IMR-90 (cell line): Measurements from ENCODE around the gene NGEF. TPM values are rescaled to one million over a fixed set of nuclear protein-coding genes. Genes with fewer than 3 reads are reported as not detected.

ENCODE experiments used
- ATAC-seq: fragments of 200-7000 bp; cut with Tn5 transposase; 2 replicates; pipeline ENCODE4 v1.9.1; 2020; ENCODE audit warnings: low read depth, mild to moderate bottlenecking, moderate library complexity
- BruUV-seq: library from RNA; stranded (reverse); fragments of 400-500 nt; replicated peaks from 2 replicates; lab custom pipeline; 2021; lab: Mats Ljungman, UMichigan
- CTCF ChIA-PET: fragments of 300-600 bp; formaldehyde crosslinking; extraction: SDS; loops from one replicate; lab custom pipeline; 2021; ENCODE audit warnings: antibody characterized with exemption; lab: Yijun Ruan, JAX
- POLR2A ChIA-PET: fragments of 300-600 bp; sonication (Branson Sonifier 250); formaldehyde crosslinking; loops from one replicate; lab custom pipeline; 2022; ENCODE audit warnings: antibody characterized with exemption; ENCODE audit not compliant: unreplicated experiment; lab: Charles Lee
- DNase-seq: peaks from one replicate; pipeline ENCODE4 v3.0.0; 2013
- H2AFZ ChIP-seq: replicated peaks from 2 replicates; pipeline ENCODE3; 2013; ENCODE audit warnings: low read length, mild to moderate bottlenecking; ENCODE audit not compliant: poor library complexity
- H2AK5ac ChIP-seq: 2 replicates; pipeline ENCODE4 v1.6.1; 2013; ENCODE audit warnings: low read depth, low read length, inconsistent platforms
- H2AK9ac ChIP-seq: replicated peaks from 2 replicates; pipeline ENCODE3; 2013; ENCODE audit warnings: mild to moderate bottlenecking, low read depth, low read length, moderate library complexity; ENCODE audit not compliant: poor library complexity
- H2BK120ac ChIP-seq: 2 replicates; pipeline ENCODE4 v1.6.1; 2013; ENCODE audit warnings: low read depth, low read length, inconsistent platforms
- H2BK15ac ChIP-seq: 3 replicates; pipeline ENCODE4 v1.6.1; 2013; ENCODE audit warnings: low read depth, low read length, inconsistent platforms
- H2BK20ac ChIP-seq: 2 replicates; pipeline ENCODE4 v1.6.1; 2013; ENCODE audit warnings: low read depth, mild to moderate bottlenecking, inconsistent platforms, low read length, moderate library complexity
- H2BK5ac ChIP-seq: 2 replicates; pipeline ENCODE4 v1.6.1; 2013; ENCODE audit warnings: mild to moderate bottlenecking, low read depth, low read length, inconsistent platforms; ENCODE audit not compliant: poor library complexity, severe bottlenecking
- H3K14ac ChIP-seq: replicated peaks from 2 replicates; pipeline ENCODE4 v1.6.1; 2013; ENCODE audit warnings: low read depth, low read length, inconsistent platforms
- H3K18ac ChIP-seq: 2 replicates; pipeline ENCODE4 v1.6.1; 2013; ENCODE audit warnings: low read depth, low read length, control low read depth
- H3K23ac ChIP-seq: 2 replicates; pipeline ENCODE4 v1.6.1; 2013; ENCODE audit warnings: low read depth, low read length, inconsistent platforms
- H3K27ac ChIP-seq: 2 replicates; pipeline ENCODE4 v1.5.1; 2013; ENCODE audit warnings: mild to moderate bottlenecking, control low read depth, low read length; ENCODE audit not compliant: insufficient read depth
- H3K27me3 ChIP-seq: 2 replicates; pipeline ENCODE4 v1.6.1; 2013; ENCODE audit warnings: low read length; ENCODE audit not compliant: control insufficient read depth, insufficient read depth
- H3K36me3 ChIP-seq: 2 replicates; pipeline ENCODE4 v1.6.1; 2013; ENCODE audit warnings: low read length, mixed read lengths; ENCODE audit not compliant: control insufficient read depth, insufficient read depth
- H3K4ac ChIP-seq: 2 replicates; pipeline ENCODE4 v1.6.1; 2013; ENCODE audit warnings: low read depth, low read length, inconsistent platforms
- H3K4me1 ChIP-seq: 2 replicates; pipeline ENCODE4 v1.6.1; 2013; ENCODE audit warnings: low read length, mixed read lengths; ENCODE audit not compliant: control insufficient read depth, insufficient read depth
- H3K4me2 ChIP-seq: 2 replicates; pipeline ENCODE4 v1.6.1; 2013; ENCODE audit warnings: low read depth, mild to moderate bottlenecking, control low read depth, low read length, moderate library complexity
- H3K4me3 ChIP-seq: 2 replicates; pipeline ENCODE4 v1.5.1; 2013; ENCODE audit warnings: low read depth, mild to moderate bottlenecking, control low read depth, low read length, moderate library complexity; ENCODE audit not compliant: insufficient read depth
- H3K56ac ChIP-seq: 2 replicates; pipeline ENCODE4 v1.6.1; 2013; ENCODE audit warnings: low read length, inconsistent platforms; ENCODE audit not compliant: insufficient read depth; ENCODE audit errors: extremely low read depth
- H3K79me1 ChIP-seq, 2 experiments: 2 replicates each; pipeline ENCODE4 v1.6.1; 2013; ENCODE audit warnings: low read length in 2 of 2, inconsistent platforms in 1 of 2, low read depth in 1 of 2
- H3K9ac ChIP-seq: 2 replicates; pipeline ENCODE4 v1.6.1; 2013; ENCODE audit warnings: low read depth, low read length, control low read depth
- H3K9me1 ChIP-seq: 2 replicates; pipeline ENCODE4 v1.6.1; 2013; ENCODE audit warnings: low read length, inconsistent platforms; ENCODE audit not compliant: insufficient read depth
- H3K9me3 ChIP-seq: 2 replicates; pipeline ENCODE4 v1.6.1; 2013; ENCODE audit warnings: low read length; ENCODE audit not compliant: control insufficient read depth, insufficient read depth
- H4K20me1 ChIP-seq: 2 replicates; pipeline ENCODE4 v1.6.1; 2013; ENCODE audit warnings: low read length, inconsistent platforms; ENCODE audit not compliant: insufficient read depth
- H4K5ac ChIP-seq: 2 replicates; pipeline ENCODE4 v1.6.1; 2013; ENCODE audit warnings: mild to moderate bottlenecking, low read depth, low read length, control low read depth
- H4K8ac ChIP-seq, 2 experiments: 2 replicates each; pipeline ENCODE4 v1.6.1; 2013; ENCODE audit warnings: low read depth in 2 of 2, low read length in 2 of 2, control low read depth in 1 of 2, inconsistent platforms in 1 of 2
- H4K91ac ChIP-seq: 2 replicates; pipeline ENCODE4 v1.6.1; 2013; ENCODE audit warnings: low read depth, low read length, inconsistent platforms; ENCODE audit not compliant: insufficient read depth
- MAFK ChIP-seq: IDR thresholded peaks from 2 replicates; pipeline ENCODE4 v1.6.1; 2012; ENCODE audit warnings: low read depth, low read length, improper control_type of control experiment
- MAZ ChIP-seq: IDR thresholded peaks from 2 replicates; pipeline ENCODE4 v1.6.1; 2012; ENCODE audit warnings: low read depth, mild to moderate bottlenecking, low read length, improper control_type of control experiment, moderate library complexity, borderline replicate concordance
- MXI1 ChIP-seq: IDR thresholded peaks from 2 replicates; pipeline ENCODE4 v1.6.1; 2012; ENCODE audit warnings: low read depth, mild to moderate bottlenecking, low read length, moderate library complexity, borderline replicate concordance
- NFE2L2 ChIP-seq: fragments of 150-350 bp; IDR thresholded peaks from 2 replicates; pipeline ENCODE4 v1.6.1; 2016; ENCODE audit warnings: low read depth, mild to moderate bottlenecking, low read length
- RAD21 ChIP-seq: IDR thresholded peaks from 2 replicates; pipeline ENCODE4 v1.6.1; 2012; ENCODE audit warnings: low read length, improper control_type of control experiment
- RFX5 ChIP-seq: IDR thresholded peaks from 2 replicates; pipeline ENCODE4 v1.8.0; 2012; ENCODE audit warnings: low read depth, mild to moderate bottlenecking, low read length, moderate library complexity
- SMC3 ChIP-seq: fragments of 150-350 bp; IDR thresholded peaks from 2 replicates; pipeline ENCODE4 v1.6.1; 2016; ENCODE audit warnings: low read depth, mild to moderate bottlenecking, antibody characterized with exemption, low read length, moderate library complexity
- WGBS, 2 experiments: methylation state at CpG; one replicate each; pipeline versions ENCODE4 v1.1.5 to v1.1.7; 2013; ENCODE audit warnings: missing lambda C conversion rate in 2 of 2; ENCODE audit not compliant: insufficient read length in 1 of 2; ENCODE audit errors: extremely low coverage in 2 of 2; 5-methylcytosine and 5-hydroxymethylcytosine counted together
- dilution Hi-C: fragments of 300-500 bp; cut with HindIII; formaldehyde crosslinking; loops from one replicate; pipeline ENCODE4 v1.14.3; 2018; ENCODE audit warnings: low sequenced_read_pairs; ENCODE audit not compliant: unreplicated experiment
- in situ Hi-C: fragments of 300-500 bp; cut with MboI; formaldehyde crosslinking; loops from 3 replicates; pipeline ENCODE4 v1.14.3; 2019; ENCODE audit warnings: low sequenced_read_pairs, inconsistent platforms, mixed read lengths
- intact Hi-C: fragments of 100-400 bp; cut with micrococcal nuclease; formaldehyde crosslinking; loops from 2 replicates; pipeline ENCODE4 v1.10.0; 2022
- polyA plus RNA-seq, 3 experiments: library from polyadenylated mRNA; depleted of rRNA; stranded (reverse); fragments of >200 nt; gene quantifications; 2 replicates each; pipeline ENCODE4 v1.2.3, GENCODE V29; 2012; ENCODE audit warnings: low replicate concordance in 1 of 3
- total RNA-seq: library from RNA; depleted of rRNA; stranded (reverse); fragments of >200 nt; gene quantifications from 2 replicates; pipeline ENCODE4 v1.2.3, GENCODE V29; 2012
- TF ChIP-seq, protein P1 (sequence below): conservative IDR thresholded peaks from 2 replicates; pipeline ENCODE4 v1.5.1; 2012; ENCODE audit warnings: mild to moderate bottlenecking, low read depth, low read length, improper control_type of control experiment
- TF ChIP-seq, protein P2 (sequence below): fragments of 150-350 bp; IDR thresholded peaks from 2 replicates; pipeline ENCODE4 v1.6.1; 2016; ENCODE audit warnings: low read depth, mild to moderate bottlenecking, low read length, moderate library complexity, borderline replicate concordance

Gene NGEF
- total and polyA plus RNA-seq, 2 of the 4 experiments (the other 2 are of a cell fraction) = 1.1 to 1.7 TPM

GRCh38 chr2:233032551-233033320, 19.7 kb upstream of the NGEF start, which contains the start of gene NEU2 (continued):
- TF ChIP-seq NFE2L2 = no peak

DNA sequence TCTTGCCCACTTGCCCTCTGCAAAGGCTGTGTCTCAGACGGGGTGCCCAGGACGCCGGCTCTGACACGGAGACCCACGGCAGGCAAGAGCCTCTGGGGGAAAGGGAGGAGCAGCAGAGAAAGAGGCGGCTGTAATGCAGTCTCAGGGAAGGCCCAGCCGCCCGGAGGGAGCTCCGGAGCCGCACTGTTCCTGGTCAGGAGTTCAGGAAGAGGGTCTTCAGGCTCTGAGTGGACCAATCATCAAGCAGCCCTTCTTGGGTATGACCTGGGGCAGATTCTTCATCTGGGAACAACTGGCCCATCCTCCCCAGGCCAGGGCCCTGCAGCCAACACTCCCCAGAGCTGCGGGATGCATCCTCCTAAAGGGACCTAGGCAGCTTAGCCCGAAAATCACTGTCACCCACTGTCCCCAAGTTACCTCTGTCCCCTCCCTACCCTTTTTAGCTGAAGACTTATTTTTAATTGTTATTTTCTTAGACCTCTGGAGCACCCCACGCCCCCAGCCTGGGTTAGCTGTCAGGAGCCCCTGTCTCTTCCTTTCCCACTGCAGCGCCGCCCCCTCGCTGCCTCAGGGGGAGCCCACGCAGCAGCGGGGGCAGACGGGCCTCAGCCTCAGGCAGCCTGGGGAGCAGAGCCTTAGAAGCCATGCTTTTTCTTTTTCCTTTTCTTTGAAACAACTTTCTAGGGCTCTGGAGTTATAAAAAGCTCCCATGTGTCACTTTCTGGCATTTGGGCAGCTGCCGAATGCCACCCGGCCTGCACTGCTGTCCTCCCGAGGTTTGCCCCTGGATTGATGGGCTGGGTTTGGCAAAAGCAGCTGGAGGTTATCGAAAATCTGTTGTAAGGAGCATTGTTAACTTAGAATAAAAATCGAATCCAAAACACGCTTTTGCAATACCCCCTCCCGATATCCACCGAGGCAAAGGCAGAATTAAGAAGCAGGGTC, 18.8 kb upstream of the NGEF start:
- no peak overlapping the region for H3K4me3 ChIP-seq
- H3K56ac ChIP-seq = no peak overlapping the region
- POLR2A ChIA-PET = interaction anchor here (0.5 kb wide), 1 partner anchor 33 kb away, joined by 5 read pairs; no protein-coding TSS in a partner anchor
- no peak for TF ChIP-seq MXI1
- TF ChIP-seq RFX5 = no peak
- TF ChIP-seq MAFK = no peak
- no peak for TF ChIP-seq RAD21
- TF ChIP-seq SMC3 = no peak
- TF ChIP-seq, protein P1, sequence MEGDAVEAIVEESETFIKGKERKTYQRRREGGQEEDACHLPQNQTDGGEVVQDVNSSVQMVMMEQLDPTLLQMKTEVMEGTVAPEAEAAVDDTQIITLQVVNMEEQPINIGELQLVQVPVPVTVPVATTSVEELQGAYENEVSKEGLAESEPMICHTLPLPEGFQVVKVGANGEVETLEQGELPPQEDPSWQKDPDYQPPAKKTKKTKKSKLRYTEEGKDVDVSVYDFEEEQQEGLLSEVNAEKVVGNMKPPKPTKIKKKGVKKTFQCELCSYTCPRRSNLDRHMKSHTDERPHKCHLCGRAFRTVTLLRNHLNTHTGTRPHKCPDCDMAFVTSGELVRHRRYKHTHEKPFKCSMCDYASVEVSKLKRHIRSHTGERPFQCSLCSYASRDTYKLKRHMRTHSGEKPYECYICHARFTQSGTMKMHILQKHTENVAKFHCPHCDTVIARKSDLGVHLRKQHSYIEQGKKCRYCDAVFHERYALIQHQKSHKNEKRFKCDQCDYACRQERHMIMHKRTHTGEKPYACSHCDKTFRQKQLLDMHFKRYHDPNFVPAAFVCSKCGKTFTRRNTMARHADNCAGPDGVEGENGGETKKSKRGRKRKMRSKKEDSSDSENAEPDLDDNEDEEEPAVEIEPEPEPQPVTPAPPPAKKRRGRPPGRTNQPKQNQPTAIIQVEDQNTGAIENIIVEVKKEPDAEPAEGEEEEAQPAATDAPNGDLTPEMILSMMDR = no peak
- TF ChIP-seq MAZ = no peak
- TF ChIP-seq, protein P2, sequence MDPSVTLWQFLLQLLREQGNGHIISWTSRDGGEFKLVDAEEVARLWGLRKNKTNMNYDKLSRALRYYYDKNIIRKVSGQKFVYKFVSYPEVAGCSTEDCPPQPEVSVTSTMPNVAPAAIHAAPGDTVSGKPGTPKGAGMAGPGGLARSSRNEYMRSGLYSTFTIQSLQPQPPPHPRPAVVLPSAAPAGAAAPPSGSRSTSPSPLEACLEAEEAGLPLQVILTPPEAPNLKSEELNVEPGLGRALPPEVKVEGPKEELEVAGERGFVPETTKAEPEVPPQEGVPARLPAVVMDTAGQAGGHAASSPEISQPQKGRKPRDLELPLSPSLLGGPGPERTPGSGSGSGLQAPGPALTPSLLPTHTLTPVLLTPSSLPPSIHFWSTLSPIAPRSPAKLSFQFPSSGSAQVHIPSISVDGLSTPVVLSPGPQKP = no peak
- no peak overlapping the region for H3K9ac ChIP-seq
- WGBS, 2 experiments = 43% methylated on average over 5 of the region's 27 CpGs; no CpG with 5 or more reads in 1 of the 2 experiments
- H2BK5ac ChIP-seq = no peak overlapping the region
- BruUV-seq = no TSS peak
- in situ Hi-C loops (no loop called here), intact Hi-C loops (no loop called here), dilution Hi-C loops (no loop called here)
- no peak overlapping the region for H2AK9ac ChIP-seq
- no peak overlapping the region for H2BK20ac ChIP-seq
- no peak overlapping the region for H2BK15ac ChIP-seq
- H2AFZ ChIP-seq = peak overlapping the region; percentile 13
- ATAC-seq (no peak), DNase-seq (no peak)
- no peak overlapping the region for H3K14ac ChIP-seq
- no peak overlapping the region for H3K4ac ChIP-seq
- CTCF ChIA-PET = interaction anchor here (0.6 kb wide), 1 partner anchor 346 kb away, joined by 3 read pairs; no protein-coding TSS in a partner anchor
- no peaks in the 10 kb centered on the region for H3K4me1 ChIP-seq
- no peak overlapping the region for H2BK120ac ChIP-seq
- no peak overlapping the region for H3K23ac ChIP-seq
- peaks cover 3% of the 10 kb centered on the region for H3K27me3 ChIP-seq
- H2AK5ac ChIP-seq = no peak overlapping the region
- no peak overlapping the region for H4K5ac ChIP-seq
- H3K36me3 ChIP-seq = no peaks in the 10 kb centered on the region
- H3K9me3 ChIP-seq = peaks cover 4% of the 10 kb centered on the region; the same call in 1 of the 2 replicates
- H3K18ac ChIP-seq = no peak overlapping the region
- no peaks in the 10 kb centered on the region for H3K79me1 ChIP-seq
- H4K8ac ChIP-seq = no peak overlapping the region
- no peak overlapping the region for H4K91ac ChIP-seq
- H3K4me2 ChIP-seq = no peak overlapping the region
- H3K27ac ChIP-seq = no peak overlapping the region
- H4K20me1 ChIP-seq = no peaks in the 10 kb centered on the region
- peaks cover 8% of the 10 kb centered on the region; the same call in 1 of the 2 replicates for H3K9me1 ChIP-seq
